GM12873 (cell line): ENCODE measurements around the gene GALNT14.

Experiments used
- CTCF ChIP-seq: IDR thresholded peaks from 2 replicates; pipeline ENCODE4 v1.5.1; 2012; ENCODE audit warnings: low read depth, mild to moderate bottlenecking, moderate library complexity, low read length, control low read depth; ENCODE audit not compliant: insufficient read depth; ENCODE audit errors: missing control alignments

Gene GALNT14

GRCh38 chr2:31054842-31055388 is 83.3 kb downstream of the GALNT14 start:
- no peak for TF ChIP-seq CTCF

GRCh38 chr2:31053929-31054782 is 84.1 kb downstream of the GALNT14 start:
- TF ChIP-seq CTCF: no peak

GRCh38 chr2:31052284-31052683 is 86.0 kb downstream of the GALNT14 start:
- TF ChIP-seq CTCF: no peak

- no peak for TF ChIP-seq CTCF
These were observed 86.7 kb downstream of the GALNT14 start for GRCh38 chr2:31051258-31052140.

- no peak for TF ChIP-seq CTCF
These were observed 88.2 kb downstream of the GALNT14 start for GRCh38 chr2:31049916-31050588.

- no peak for TF ChIP-seq CTCF
These were observed 89.0 kb downstream of the GALNT14 start for GRCh38 chr2:31049264-31049663.
